ENCODE results near the gene PTPRN2.

Gene PTPRN2

DNA sequence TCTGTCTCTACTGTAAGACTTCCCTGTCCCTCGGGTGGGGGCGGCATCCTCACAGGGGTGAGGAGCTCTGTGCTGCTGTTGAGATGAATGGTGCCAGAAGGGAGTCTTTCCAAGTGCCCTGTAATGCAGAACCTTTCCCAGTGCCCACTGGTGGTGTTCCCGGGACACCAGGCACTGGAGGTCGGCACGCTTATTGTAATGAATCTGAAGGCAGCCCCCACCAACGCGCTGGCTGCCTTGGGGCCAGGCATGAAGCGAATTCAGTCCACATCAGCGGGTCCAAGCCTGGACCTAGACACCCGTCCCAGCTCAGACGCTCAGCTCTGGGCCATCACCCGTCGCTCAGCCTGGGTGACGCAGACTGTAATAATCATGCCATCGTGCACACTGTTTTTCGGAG lies 658.0 kb downstream of the PTPRN2 start:
- H3K4me1 ChIP-seq (ENCODE audit: control insufficient read depth, insufficient read depth, low read length) = no peaks in the 10 kb centered on the region
- H3K4me3 ChIP-seq (ENCODE audit: low read length) = no peak overlapping the region
- no peak overlapping the region for H3K9ac ChIP-seq (ENCODE audit: low read depth, low read length)
- H3K9me3 ChIP-seq (replicated peaks; ENCODE audit: low read length) = peaks cover 19% of the 10 kb centered on the region
- H3K27me3 ChIP-seq (ENCODE audit: control insufficient read depth, insufficient read depth, low read length) = no peaks in the 10 kb centered on the region
- H3K36me3 ChIP-seq (ENCODE audit: insufficient read depth, low read length) = no peaks in the 10 kb centered on the region
- H3K4me2 ChIP-seq (ENCODE audit: low read length) = no peak overlapping the region

DNA sequence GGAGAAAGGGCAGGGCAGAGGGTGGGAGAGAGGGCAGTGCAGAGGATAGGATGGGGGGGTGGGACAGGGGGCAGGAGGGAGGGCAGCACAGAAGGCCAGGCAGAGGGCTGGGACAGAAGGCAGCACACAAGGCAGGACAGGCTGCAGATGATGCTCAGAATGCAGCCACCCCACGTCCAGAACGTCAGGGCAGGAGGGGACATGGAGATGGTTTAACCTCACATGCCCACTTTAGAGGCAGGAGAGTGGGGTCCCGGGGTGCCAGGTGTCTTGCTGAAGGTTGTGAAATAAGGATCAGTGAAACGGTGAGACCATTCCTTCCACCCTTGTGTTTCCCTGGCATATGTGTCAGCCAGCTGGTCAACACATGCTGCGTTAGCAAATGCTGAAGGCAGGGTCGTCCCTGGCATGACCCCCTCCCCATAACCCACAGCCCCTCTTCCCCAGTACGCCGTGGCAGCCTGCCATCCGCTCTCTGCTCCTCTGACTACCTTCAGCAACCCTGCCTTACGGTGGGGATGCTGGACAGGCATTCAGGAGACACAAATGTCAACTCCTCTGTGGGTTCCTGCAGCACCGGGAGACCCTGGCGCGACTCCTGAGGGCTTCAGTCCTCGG lies 658.7 kb downstream of the PTPRN2 start:
- H3K9me3 ChIP-seq (replicated peaks; ENCODE audit: low read length) = peaks cover 19% of the 10 kb centered on the region
- no peak overlapping the region for H3K4me3 ChIP-seq (ENCODE audit: low read length)
- H3K4me1 ChIP-seq (ENCODE audit: control insufficient read depth, insufficient read depth, low read length) = no peaks in the 10 kb centered on the region
- no peaks in the 10 kb centered on the region for H3K36me3 ChIP-seq (ENCODE audit: insufficient read depth, low read length)
- no peak overlapping the region for H3K9ac ChIP-seq (ENCODE audit: low read depth, low read length)
- H3K4me2 ChIP-seq (ENCODE audit: low read length) = no peak overlapping the region
- H3K27me3 ChIP-seq (ENCODE audit: control insufficient read depth, insufficient read depth, low read length) = no peaks in the 10 kb centered on the region

DNA sequence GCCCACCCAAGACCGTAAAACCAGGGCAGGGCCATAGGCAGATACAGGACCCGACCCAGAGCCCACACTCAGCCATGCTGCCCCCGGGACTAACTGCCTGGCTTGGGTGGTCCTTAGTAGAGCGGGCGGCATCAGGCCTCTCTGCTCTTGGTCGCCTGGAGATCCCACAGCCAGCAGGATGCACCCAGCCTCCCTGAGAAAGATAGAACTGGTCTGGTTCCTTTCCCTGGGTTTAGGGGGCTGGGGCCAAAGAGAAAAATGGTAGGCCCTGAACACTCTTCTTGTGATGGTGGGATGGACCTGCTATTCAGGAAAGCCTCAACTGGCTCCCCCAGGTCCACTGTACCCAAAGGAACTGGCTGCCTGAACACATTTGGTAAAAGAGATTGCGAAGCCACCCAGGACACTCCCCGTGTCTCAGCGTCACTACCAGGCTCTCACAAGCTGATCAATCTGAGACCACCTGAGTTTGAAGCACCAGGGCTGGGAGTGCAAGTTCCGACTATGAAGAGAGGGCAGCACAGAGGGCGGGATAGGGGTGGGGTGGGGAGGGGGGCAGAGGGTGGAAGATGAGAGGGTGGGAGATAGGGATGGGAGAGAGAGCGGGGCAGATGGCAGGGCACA lies 659.3 kb downstream of the PTPRN2 start:
- H3K27me3 ChIP-seq (ENCODE audit: control insufficient read depth, insufficient read depth, low read length) = no peaks in the 10 kb centered on the region
- peaks cover 19% of the 10 kb centered on the region for H3K9me3 ChIP-seq (replicated peaks; ENCODE audit: low read length)
- H3K4me2 ChIP-seq (ENCODE audit: low read length) = no peak overlapping the region
- H3K9ac ChIP-seq (ENCODE audit: low read depth, low read length) = no peak overlapping the region
- H3K4me1 ChIP-seq (ENCODE audit: control insufficient read depth, insufficient read depth, low read length) = no peaks in the 10 kb centered on the region
- H3K36me3 ChIP-seq (ENCODE audit: insufficient read depth, low read length) = no peaks in the 10 kb centered on the region
- no peak overlapping the region for H3K4me3 ChIP-seq (ENCODE audit: low read length)

DNA sequence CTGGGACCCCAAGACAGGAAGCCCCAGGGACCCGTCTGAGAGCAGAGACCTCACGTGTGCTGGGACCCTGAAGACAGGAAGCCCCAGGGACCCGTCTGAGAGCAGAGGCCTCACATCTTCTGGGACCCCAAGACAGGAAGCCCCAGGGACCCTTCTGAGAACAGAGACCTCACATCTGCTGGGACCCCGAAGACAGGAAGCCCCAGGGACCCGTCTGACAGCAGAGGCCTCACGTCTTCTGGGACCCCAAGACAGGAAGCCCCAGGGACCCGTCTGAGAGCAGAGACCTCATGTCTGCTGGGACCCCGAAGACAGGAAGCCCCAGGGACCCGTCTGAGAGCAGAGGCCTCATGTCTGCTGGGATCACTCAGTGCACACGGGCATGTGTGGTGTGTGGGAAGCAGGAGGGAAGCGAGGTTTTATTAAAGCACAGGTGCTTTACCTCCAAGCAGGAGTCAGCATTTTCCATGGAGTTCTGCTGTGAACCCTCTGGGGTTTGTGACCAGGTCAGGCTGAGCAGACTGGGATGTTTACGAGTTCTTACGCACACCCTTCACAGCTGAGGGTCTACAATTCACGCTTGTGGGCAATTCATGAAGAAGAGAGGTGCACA lies 660.2 kb downstream of the PTPRN2 start:
- H3K4me1 ChIP-seq (ENCODE audit: control insufficient read depth, insufficient read depth, low read length) = no peaks in the 10 kb centered on the region
- peaks cover 15% of the 10 kb centered on the region for H3K9me3 ChIP-seq (replicated peaks; ENCODE audit: low read length)
- H3K9ac ChIP-seq (ENCODE audit: low read depth, low read length) = no peak overlapping the region
- H3K36me3 ChIP-seq (ENCODE audit: insufficient read depth, low read length) = no peaks in the 10 kb centered on the region
- H3K4me2 ChIP-seq (ENCODE audit: low read length) = no peak overlapping the region
- no peaks in the 10 kb centered on the region for H3K27me3 ChIP-seq (ENCODE audit: control insufficient read depth, insufficient read depth, low read length)
- no peak overlapping the region for H3K4me3 ChIP-seq (ENCODE audit: low read length)

DNA sequence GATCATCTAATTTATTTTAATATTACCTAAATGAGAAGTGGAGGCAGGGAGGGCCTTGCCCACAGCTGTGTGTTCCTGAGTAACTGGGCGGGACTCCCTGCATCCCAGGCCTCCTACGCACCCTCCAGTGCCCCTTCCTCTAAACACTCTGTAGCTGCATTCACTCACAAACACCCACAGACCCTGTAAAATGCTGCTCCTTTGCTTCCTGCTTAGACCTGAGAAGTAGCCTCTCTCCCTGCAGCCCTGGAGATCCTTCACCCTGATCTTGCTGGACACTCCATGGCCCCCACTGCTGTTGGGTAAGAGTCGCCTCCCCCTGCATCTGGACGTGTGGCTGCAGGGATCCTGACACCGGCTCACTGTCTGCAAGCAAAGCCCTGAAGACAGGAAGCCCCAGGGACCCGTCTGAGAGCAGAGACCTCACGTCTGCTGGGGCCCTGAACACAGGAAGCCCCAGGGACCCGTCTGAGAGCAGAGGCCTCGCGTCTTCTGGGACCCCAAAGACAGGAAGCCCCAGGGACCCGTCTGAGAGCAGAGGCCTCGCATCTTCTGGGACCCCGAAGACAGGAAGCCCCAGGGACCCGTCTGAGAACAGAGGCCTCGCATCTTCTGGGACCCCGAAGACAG lies 661.0 kb downstream of the PTPRN2 start:
- Histone ChIP-seq H3K27me3 (ENCODE audit: control insufficient read depth, insufficient read depth, low read length) (no peaks in the 10 kb centered on the region), H3K36me3 (ENCODE audit: insufficient read depth, low read length) (no peaks in the 10 kb centered on the region), H3K4me2 (ENCODE audit: low read length) (no peak overlapping the region), H3K9me3 (replicated peaks; ENCODE audit: low read length) (peaks cover 13% of the 10 kb centered on the region), H3K4me1 (ENCODE audit: control insufficient read depth, insufficient read depth, low read length) (no peaks in the 10 kb centered on the region), H3K9ac (ENCODE audit: low read depth, low read length) (no peak overlapping the region), H3K4me3 (ENCODE audit: low read length) (no peak overlapping the region)

DNA sequence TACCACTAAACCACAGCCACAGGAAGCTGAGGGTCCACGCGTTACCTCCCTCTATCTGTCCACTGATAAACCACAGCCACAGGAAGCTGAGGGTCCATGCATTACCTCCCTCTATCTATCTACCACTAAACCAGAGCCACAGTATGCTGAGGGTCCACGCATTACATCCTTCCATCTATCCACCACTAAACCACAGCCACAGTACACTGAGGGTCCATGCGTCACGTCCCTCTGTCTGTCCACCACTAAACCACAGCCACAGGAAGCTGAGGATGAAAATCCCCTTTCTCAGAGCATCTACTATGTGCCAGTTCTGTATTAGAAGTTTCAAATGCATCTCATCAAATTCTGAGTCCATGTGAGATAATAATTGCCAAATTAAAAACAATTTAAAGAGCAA lies 661.5 kb downstream of the PTPRN2 start:
- Histone ChIP-seq H3K9me3 (replicated peaks; ENCODE audit: low read length) (peaks cover 8% of the 10 kb centered on the region), H3K9ac (ENCODE audit: low read depth, low read length) (no peak overlapping the region), H3K4me3 (ENCODE audit: low read length) (no peak overlapping the region)

DNA sequence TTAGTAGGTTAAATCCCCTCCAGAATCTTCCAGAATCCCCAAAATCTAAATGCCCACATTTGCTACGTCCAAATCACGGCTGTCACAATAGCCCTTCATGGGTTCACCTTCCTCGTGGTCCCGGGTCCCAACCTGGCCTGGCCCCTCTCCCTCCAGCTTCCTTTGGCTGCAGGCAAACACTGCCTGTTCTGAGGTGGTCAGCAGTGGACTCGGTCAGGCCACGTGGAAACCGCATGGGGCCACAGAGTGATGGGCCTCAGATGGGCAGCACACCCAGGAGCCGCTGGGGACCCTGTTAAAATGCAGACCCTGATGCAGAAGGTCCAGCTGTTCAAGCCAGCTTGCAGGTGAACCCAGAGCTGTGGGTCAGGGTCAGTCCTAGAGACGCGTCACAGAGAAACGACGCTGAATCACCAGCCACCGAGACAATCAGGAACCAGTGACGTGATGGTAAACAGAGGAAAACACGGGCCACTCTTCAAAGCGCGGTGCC lies 662.2 kb downstream of the PTPRN2 start:
- Histone ChIP-seq H3K27me3 (ENCODE audit: control insufficient read depth, insufficient read depth, low read length) (no peaks in the 10 kb centered on the region), H3K4me2 (ENCODE audit: low read length) (no peak overlapping the region), H3K9me3 (replicated peaks; ENCODE audit: low read length) (peaks cover 3% of the 10 kb centered on the region), H3K9ac (ENCODE audit: low read depth, low read length) (no peak overlapping the region), H3K36me3 (ENCODE audit: insufficient read depth, low read length) (no peaks in the 10 kb centered on the region), H3K4me3 (ENCODE audit: low read length) (no peak overlapping the region), H3K4me1 (ENCODE audit: control insufficient read depth, insufficient read depth, low read length) (no peaks in the 10 kb centered on the region)

More for the DNA sequence above, 661.5 kb downstream of the PTPRN2 start:
- no peaks in the 10 kb centered on the region for H3K4me1 ChIP-seq (ENCODE audit: control insufficient read depth, insufficient read depth, low read length)
- no peak overlapping the region for H3K4me2 ChIP-seq (ENCODE audit: low read length)
- no peaks in the 10 kb centered on the region for H3K27me3 ChIP-seq (ENCODE audit: control insufficient read depth, insufficient read depth, low read length)
- H3K36me3 ChIP-seq (ENCODE audit: insufficient read depth, low read length) = no peaks in the 10 kb centered on the region

DNA sequence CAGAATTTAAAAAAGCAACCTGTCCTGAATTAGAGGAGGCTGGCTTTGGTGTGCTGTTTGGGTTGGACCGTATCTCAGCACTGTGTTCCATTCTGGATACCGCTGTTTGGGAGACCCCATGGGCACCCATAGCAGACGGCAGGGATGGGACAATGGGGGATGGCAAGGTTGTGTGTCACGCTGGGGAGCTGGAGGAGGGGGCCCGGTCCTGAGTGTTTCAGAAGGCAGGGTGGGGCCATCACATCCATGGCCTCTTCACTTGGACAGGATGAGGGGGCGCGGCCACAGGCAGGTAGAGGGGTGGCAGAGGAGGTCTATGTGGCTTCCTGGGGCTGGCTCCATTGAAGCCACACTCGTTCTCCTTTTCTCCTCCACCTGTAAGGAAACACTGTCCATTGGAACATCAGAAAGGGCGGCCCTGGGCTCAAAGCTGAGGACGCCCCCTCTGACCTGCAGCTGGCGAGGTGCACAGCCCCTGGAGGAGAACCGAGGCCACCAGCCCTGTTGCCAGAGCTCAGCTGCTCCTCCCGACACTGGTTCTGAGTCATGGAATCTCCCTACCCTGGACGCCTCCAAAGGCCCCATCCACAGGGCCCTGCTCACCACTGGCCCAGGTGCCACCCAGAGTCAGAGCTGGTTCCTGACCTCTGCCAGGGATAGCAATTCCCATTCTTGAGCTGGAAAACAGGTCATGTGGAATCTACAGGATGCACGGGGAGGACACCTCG lies 663.6 kb downstream of the PTPRN2 start:
- Histone ChIP-seq H3K9me3 (replicated peaks; ENCODE audit: low read length) (no peaks in the 10 kb centered on the region), H3K4me1 (ENCODE audit: control insufficient read depth, insufficient read depth, low read length) (no peaks in the 10 kb centered on the region), H3K36me3 (ENCODE audit: insufficient read depth, low read length) (no peaks in the 10 kb centered on the region), H3K4me2 (ENCODE audit: low read length) (no peak overlapping the region), H3K9ac (ENCODE audit: low read depth, low read length) (no peak overlapping the region), H3K27me3 (ENCODE audit: control insufficient read depth, insufficient read depth, low read length) (no peaks in the 10 kb centered on the region), H3K4me3 (ENCODE audit: low read length) (no peak overlapping the region)

DNA sequence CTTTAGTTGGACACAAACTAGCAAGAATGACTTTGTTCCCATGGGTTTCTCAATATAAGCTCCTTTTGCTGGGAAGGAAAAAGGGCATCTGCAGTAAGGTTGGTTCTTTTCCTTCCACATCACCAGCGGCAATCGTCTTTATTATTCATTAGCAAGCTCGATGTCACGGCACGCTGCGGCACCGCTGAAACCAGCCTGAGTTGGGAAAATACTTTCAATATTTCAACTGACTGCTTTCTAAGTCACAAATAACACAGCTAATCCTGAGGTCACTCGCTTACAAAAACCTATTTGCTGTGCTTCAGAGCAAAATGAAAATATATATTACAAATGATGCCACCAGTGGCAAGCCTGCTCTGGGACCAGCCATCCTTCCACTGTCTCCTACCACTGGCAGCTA lies 665.0 kb downstream of the PTPRN2 start:
- H3K9me3 ChIP-seq (replicated peaks; ENCODE audit: low read length) = no peaks in the 10 kb centered on the region
- no peaks in the 10 kb centered on the region for H3K36me3 ChIP-seq (ENCODE audit: insufficient read depth, low read length)
- H3K4me3 ChIP-seq (ENCODE audit: low read length) = no peak overlapping the region
- no peaks in the 10 kb centered on the region for H3K27me3 ChIP-seq (ENCODE audit: control insufficient read depth, insufficient read depth, low read length)
- H3K9ac ChIP-seq (ENCODE audit: low read depth, low read length) = no peak overlapping the region
- no peaks in the 10 kb centered on the region for H3K4me1 ChIP-seq (ENCODE audit: control insufficient read depth, insufficient read depth, low read length)
- no peak overlapping the region for H3K4me2 ChIP-seq (ENCODE audit: low read length)

DNA sequence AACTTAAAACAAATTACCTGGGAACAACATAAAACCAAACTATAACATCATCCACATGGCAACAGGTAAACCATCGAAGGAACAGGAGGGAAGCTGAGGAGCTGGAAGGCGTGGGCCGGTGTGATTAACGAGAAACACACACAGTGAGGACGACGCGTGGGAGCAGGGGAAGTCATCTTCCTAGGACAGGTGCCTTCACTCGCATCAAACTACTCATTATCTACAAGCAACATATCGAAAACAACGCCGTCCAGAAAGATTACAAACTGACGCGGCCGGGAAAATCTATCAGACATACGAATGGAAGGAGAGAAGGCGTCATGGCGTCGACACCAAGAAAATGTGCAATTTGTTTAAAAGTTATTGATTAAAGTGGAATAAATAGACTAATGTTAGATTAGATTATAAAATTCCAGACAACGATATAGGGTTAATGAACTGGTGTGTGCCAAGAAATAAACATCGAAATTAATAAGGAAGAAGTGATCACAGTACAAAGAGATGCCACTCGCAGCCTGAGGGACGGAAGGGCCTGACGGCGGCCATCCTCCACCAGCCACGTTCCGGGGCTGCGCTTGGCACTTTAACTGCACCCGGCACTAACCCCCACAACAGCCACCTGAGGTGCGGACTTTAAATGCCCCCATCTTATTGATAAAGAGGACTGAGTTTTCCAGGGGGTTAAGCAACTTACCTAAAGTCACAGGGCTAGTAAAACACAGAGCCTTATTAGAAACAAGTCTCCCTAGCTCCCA lies 669.1 kb downstream of the PTPRN2 start:
- no peak overlapping the region for H3K4me2 ChIP-seq (ENCODE audit: low read length)
- no peaks in the 10 kb centered on the region for H3K27me3 ChIP-seq (ENCODE audit: control insufficient read depth, insufficient read depth, low read length)
- H3K4me1 ChIP-seq (ENCODE audit: control insufficient read depth, insufficient read depth, low read length) = no peaks in the 10 kb centered on the region
- H3K9me3 ChIP-seq (replicated peaks; ENCODE audit: low read length) = peaks cover 4% of the 10 kb centered on the region
- no peaks in the 10 kb centered on the region for H3K36me3 ChIP-seq (ENCODE audit: insufficient read depth, low read length)
- H3K9ac ChIP-seq (ENCODE audit: low read depth, low read length) = no peak overlapping the region
- no peak overlapping the region for H3K4me3 ChIP-seq (ENCODE audit: low read length)
